ENCODE data around the gene USP34. TPM values are rescaled to one million over a fixed set of nuclear protein-coding genes. Genes with fewer than 3 reads are reported as not detected.
"Not testable (repeated sequence)": the region's sequence is repeated elsewhere in the genome, so short reads cannot be mapped to it uniquely, and the experiment has no call there.

The USP34 gene
- polyA plus RNA-seq, 1 donor = 102 TPM

DNA sequence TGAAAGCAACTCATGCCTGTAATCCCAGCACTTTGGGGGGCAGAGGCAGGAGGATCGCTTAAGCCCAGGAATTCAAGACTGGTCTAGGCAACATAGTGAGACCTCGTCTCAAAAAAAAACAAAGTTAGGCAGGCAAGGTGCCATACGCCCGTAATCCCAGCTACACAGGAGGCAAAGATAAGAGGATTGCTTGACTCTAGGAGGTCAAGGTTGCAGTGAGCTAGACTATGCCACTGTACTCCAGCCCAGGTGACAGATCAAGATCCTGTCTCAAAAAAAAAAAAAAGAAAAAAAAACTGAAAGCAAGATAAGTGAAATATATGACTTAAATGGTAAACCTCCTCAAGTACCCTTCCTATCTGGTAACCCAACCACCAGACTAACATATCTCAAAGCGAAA lies 59.8 kb downstream of the USP34 start:
- no peak overlapping the region for H3K27ac ChIP-seq (ENCODE audit: low read length)
- H3K36me3 ChIP-seq (ENCODE audit: control insufficient read depth, insufficient read depth, low read length) = peaks cover 4% of the 10 kb centered on the region
- 26% methylated on average over 3 of the region's 5 CpGs for WGBS (ENCODE audit: insufficient coverage, low lambda C conversion rate)
- peaks cover under 1% of the 10 kb centered on the region for H3K4me1 ChIP-seq (ENCODE audit: control insufficient read depth, insufficient read depth, low read length)
- no peaks in the 10 kb centered on the region for H3K9me3 ChIP-seq (ENCODE audit: control insufficient read depth, low read depth, low read length)
- H3K4me3 ChIP-seq (ENCODE audit: low read length) = no peak overlapping the region
- DNase-seq = peak in 1 of 2 donors; percentile 54
- H3K27me3 ChIP-seq (ENCODE audit: control insufficient read depth, insufficient read depth, low read length) = no peaks in the 10 kb centered on the region

DNA sequence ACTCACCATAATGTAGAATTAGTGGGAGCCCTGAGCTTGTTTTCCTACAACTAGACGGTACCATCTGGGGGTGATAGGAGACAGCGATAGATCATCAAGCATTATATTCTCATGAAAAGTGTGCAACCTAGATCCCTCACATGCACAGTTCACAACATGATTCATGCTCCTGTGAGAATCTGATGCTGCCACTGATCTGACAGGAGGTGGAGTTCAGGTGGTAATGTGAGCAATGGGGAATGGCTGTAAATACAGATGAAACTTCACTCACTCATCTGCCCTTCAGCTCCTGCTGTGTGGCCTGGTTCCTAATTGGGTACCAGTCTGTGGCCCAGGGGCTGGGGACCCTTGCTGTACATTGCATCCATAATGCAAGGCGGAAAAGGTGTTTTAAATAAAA lies 60.7 kb downstream of the USP34 start:
- peaks cover 4% of the 10 kb centered on the region for H3K36me3 ChIP-seq (ENCODE audit: control insufficient read depth, insufficient read depth, low read length)
- peaks cover 8% of the 10 kb centered on the region for H3K4me1 ChIP-seq (ENCODE audit: control insufficient read depth, insufficient read depth, low read length)
- no peak overlapping the region for H3K4me3 ChIP-seq (ENCODE audit: low read length)
- H3K27ac ChIP-seq (ENCODE audit: low read length) = no peak overlapping the region
- DNase-seq = no peak
- no peaks in the 10 kb centered on the region for H3K9me3 ChIP-seq (ENCODE audit: control insufficient read depth, low read depth, low read length)
- WGBS (ENCODE audit: insufficient coverage, low lambda C conversion rate) = no CpG with 5 or more reads among the region's 3 CpGs
- H3K27me3 ChIP-seq (ENCODE audit: control insufficient read depth, insufficient read depth, low read length) = no peaks in the 10 kb centered on the region

DNA sequence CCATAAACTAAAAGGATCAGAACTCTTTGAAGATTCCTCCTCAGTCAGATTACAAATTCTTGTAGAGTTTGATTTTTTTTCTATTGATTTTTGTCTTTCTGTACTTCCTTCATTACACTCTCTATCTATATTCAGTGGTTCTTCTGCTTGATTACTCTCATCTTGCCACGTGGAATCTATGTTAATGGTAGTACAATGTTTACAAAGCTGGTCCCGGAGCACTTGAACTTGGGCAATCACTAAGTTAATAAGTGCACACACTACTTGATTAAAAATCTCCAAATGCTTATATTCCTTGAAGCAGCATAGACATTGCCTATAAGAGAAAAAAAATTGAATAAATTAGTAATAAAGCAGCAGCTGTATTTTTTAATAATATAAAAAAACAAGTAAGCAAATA lies 65.1 kb downstream of the USP34 start:
- H3K36me3 ChIP-seq (ENCODE audit: control insufficient read depth, insufficient read depth, low read length) = peaks cover 5% of the 10 kb centered on the region
- H3K4me1 ChIP-seq (ENCODE audit: control insufficient read depth, insufficient read depth, low read length) = peaks cover 8% of the 10 kb centered on the region
- H3K27me3 ChIP-seq (ENCODE audit: control insufficient read depth, insufficient read depth, low read length) = no peaks in the 10 kb centered on the region
- DNase-seq = peak; percentile 19 to 43
- 0% methylated on average over 1 of the region's 2 CpGs for WGBS (ENCODE audit: insufficient coverage, low lambda C conversion rate)
- no peak overlapping the region for H3K4me3 ChIP-seq (ENCODE audit: low read length)
- no peaks in the 10 kb centered on the region for H3K9me3 ChIP-seq (ENCODE audit: control insufficient read depth, low read depth, low read length)
- H3K27ac ChIP-seq (ENCODE audit: low read length) = no peak overlapping the region

DNA sequence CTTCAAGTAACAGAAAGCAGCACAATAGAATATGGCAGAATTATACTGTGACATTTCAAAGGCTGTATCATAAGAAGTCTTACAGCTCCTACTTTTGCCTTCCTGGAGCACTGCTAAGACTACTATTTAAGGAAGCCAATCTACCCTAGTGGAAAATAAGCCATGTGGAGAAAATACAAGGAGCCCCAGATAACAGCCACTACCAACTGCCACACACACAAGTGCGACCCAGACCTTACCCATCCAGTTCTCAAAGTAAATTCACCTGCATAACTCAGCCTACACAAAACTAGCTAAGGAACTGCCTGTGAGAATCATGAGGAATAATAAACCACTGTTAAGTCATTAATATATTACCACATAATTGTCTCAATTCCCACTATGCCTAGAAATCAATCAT lies 66.4 kb downstream of the USP34 start:
- H3K4me1 ChIP-seq (ENCODE audit: control insufficient read depth, insufficient read depth, low read length) = peaks cover 8% of the 10 kb centered on the region
- H3K27me3 ChIP-seq (ENCODE audit: control insufficient read depth, insufficient read depth, low read length) = no peaks in the 10 kb centered on the region
- H3K9me3 ChIP-seq (ENCODE audit: control insufficient read depth, low read depth, low read length) = no peaks in the 10 kb centered on the region
- WGBS (ENCODE audit: insufficient coverage, low lambda C conversion rate) = no CpG with 5 or more reads among the region's 1 CpG
- no peak overlapping the region for H3K4me3 ChIP-seq (ENCODE audit: low read length)
- no peak overlapping the region for H3K27ac ChIP-seq (ENCODE audit: low read length)
- H3K36me3 ChIP-seq (ENCODE audit: control insufficient read depth, insufficient read depth, low read length) = peaks cover 5% of the 10 kb centered on the region
- no peak for DNase-seq

DNA sequence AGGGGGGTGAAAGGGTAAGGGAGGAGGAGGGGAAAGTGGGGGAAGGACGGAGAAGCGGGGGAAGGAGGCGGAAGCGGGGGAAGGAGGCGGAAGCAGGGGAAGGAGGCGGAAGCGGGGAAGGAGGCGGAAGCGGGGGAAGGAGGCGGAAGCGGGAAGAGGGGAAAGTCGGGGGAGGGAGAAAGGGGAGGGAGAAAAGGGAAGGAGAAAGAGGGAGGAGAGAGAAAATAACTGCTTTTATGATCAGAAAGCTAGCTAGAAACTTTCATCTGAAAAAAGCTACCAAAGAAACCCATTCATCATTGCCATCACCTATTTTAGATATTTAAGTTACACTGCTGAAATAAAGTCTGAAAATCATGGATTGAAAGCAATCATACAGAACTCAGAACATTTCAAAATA lies 72.5 kb downstream of the USP34 start:
- H3K9me3 ChIP-seq (ENCODE audit: control insufficient read depth, low read depth, low read length) = no peaks in the 10 kb centered on the region
- H3K4me1 ChIP-seq (ENCODE audit: control insufficient read depth, insufficient read depth, low read length) = no peaks in the 10 kb centered on the region
- WGBS (ENCODE audit: insufficient coverage, low lambda C conversion rate) = 97% methylated on average over 11 of the region's 12 CpGs

DNA sequence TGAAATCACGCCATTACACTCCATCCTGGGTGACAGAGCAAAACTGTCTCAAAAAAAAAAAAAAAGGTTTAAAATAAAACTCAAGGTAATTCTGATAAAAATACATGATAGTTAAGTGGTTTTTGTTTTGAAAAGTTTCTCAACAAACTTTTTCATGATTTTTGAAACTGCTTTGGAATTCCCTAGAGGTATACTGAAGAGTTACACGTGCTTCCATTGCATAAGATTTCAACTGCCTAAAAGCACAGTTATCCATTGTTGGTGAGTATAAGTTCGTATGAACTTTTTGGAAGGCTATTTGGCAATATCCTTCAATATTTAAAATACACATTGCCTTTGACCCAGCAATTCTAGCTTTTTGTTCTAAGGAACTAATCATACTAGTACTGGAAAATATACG lies 74.9 kb downstream of the USP34 start:
- H3K4me1 ChIP-seq (ENCODE audit: control insufficient read depth, insufficient read depth, low read length) = no peaks in the 10 kb centered on the region

More for the DNA sequence above, 72.5 kb downstream of the USP34 start:
- DNase-seq = no peak
- H3K36me3 ChIP-seq (ENCODE audit: control insufficient read depth, insufficient read depth, low read length) = peaks cover 8% of the 10 kb centered on the region
- H3K27ac ChIP-seq (ENCODE audit: low read length) = no peak overlapping the region
- H3K27me3 ChIP-seq (ENCODE audit: control insufficient read depth, insufficient read depth, low read length) = no peaks in the 10 kb centered on the region
- H3K4me3 ChIP-seq (ENCODE audit: low read length) = no peak overlapping the region

DNA sequence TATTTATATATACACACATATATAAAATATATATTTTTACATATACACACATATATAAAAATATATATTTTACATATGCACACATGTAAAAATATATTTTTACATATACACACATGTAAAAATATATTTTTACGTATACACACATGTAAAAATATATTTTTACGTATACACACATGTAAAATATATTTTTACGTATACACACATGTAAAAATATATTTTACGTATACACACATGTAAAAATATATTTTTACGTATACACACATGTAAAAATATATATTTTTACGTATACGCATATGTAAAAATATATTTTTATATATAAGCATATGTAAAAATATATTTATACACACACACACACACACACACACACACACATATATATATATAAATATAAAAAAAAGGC lies 83.3 kb downstream of the USP34 start:
- 100% methylated on average over 7 of the region's 7 CpGs for WGBS (ENCODE audit: insufficient coverage, low lambda C conversion rate)
- peaks cover 16% of the 10 kb centered on the region for H3K36me3 ChIP-seq (ENCODE audit: control insufficient read depth, insufficient read depth, low read length)
- not testable (repeated sequence) for DNase-seq; H3K27me3 ChIP-seq (ENCODE audit: control insufficient read depth, insufficient read depth, low read length); H3K9me3 ChIP-seq (ENCODE audit: control insufficient read depth, low read depth, low read length); H3K4me3 ChIP-seq (ENCODE audit: low read length); H3K27ac ChIP-seq (ENCODE audit: low read length); H3K4me1 ChIP-seq (ENCODE audit: control insufficient read depth, insufficient read depth, low read length)

More for the DNA sequence above, 74.9 kb downstream of the USP34 start:
- Histone ChIP-seq H3K4me3 (ENCODE audit: low read length) (no peak overlapping the region), H3K27ac (ENCODE audit: low read length) (no peak overlapping the region), H3K9me3 (ENCODE audit: control insufficient read depth, low read depth, low read length) (no peaks in the 10 kb centered on the region), H3K27me3 (ENCODE audit: control insufficient read depth, insufficient read depth, low read length) (no peaks in the 10 kb centered on the region), H3K36me3 (ENCODE audit: control insufficient read depth, insufficient read depth, low read length) (peaks cover 15% of the 10 kb centered on the region)
- WGBS (ENCODE audit: insufficient coverage, low lambda C conversion rate) = 100% methylated on average over 4 of the region's 4 CpGs
- DNase-seq = no peak

DNA sequence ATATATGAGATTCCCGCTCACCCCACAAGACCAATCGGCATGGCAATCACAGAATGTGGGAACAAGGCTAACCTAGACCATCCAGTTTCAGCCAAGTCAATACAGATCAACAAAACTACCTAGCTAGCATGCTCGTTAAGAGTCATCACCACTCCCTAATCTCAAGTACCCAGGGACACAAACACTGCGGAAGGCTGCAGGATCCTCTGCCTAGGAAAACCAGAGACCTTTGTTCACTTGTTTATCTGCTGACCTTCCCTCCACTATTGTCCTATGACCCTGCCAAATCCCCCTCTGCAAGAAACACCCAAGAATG lies 90.0 kb downstream of the USP34 start:
- not testable (repeated sequence) for H3K27ac ChIP-seq (ENCODE audit: low read length); H3K4me1 ChIP-seq (ENCODE audit: control insufficient read depth, insufficient read depth, low read length)

DNA sequence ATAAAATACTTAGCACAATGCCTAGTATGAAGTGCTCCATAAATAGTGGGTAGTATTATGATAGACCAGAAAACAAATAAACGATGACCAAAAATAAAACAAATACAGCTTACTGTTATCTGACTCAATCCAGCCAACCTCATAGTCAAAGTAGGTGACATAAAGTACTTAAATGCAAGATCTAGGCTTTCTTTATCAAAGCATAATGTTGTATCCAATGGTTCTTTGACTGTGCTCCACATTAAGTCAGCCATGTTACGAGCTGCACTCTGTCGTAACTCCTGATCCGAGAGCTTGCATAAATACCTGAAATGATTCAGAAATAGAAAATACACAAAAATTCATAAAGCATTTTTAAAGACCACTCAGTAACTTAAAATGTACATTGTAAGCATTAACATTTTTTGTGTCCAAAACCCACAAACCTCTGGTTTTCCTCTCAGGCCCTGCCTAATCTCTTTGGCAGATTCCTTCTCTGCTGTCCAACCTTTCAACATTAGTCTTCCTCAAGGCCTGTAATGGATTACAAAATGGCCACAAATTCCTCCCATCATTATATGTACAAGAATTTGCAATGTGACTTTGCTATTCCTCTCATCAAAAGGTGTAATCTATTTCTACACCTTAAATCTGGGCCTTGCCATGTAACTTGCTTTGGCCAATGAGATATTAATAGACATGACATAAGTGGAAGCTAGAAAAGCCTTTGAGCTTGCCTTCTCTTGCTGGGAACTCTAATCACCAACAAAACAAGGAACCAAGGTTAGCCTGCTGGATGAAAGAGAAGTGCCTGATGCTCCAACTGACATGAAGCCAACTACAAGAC lies 90.6 kb downstream of the USP34 start:
- no peak overlapping the region for H3K4me3 ChIP-seq (ENCODE audit: low read length)
- H3K27me3 ChIP-seq (ENCODE audit: control insufficient read depth, insufficient read depth, low read length) = no peaks in the 10 kb centered on the region
- WGBS (ENCODE audit: insufficient coverage, low lambda C conversion rate) = no CpG with 5 or more reads among the region's 4 CpGs
- H3K36me3 ChIP-seq (ENCODE audit: control insufficient read depth, insufficient read depth, low read length) = peaks cover 36% of the 10 kb centered on the region
- H3K4me1 ChIP-seq (ENCODE audit: control insufficient read depth, insufficient read depth, low read length) = no peaks in the 10 kb centered on the region
- no peak overlapping the region for H3K27ac ChIP-seq (ENCODE audit: low read length)
- no peak for DNase-seq
- no peaks in the 10 kb centered on the region for H3K9me3 ChIP-seq (ENCODE audit: control insufficient read depth, low read depth, low read length)

More for the DNA sequence above, 90.0 kb downstream of the USP34 start:
- WGBS (ENCODE audit: insufficient coverage, low lambda C conversion rate) = no CpG with 5 or more reads among the region's 4 CpGs
- H3K9me3 ChIP-seq (ENCODE audit: control insufficient read depth, low read depth, low read length); H3K27me3 ChIP-seq (ENCODE audit: control insufficient read depth, insufficient read depth, low read length); H3K4me3 ChIP-seq (ENCODE audit: low read length): not testable (repeated sequence)
- DNase-seq = peak in 1 of 2 donors; percentile 8
- H3K36me3 ChIP-seq (ENCODE audit: control insufficient read depth, insufficient read depth, low read length) = peaks cover 39% of the 10 kb centered on the region

DNA sequence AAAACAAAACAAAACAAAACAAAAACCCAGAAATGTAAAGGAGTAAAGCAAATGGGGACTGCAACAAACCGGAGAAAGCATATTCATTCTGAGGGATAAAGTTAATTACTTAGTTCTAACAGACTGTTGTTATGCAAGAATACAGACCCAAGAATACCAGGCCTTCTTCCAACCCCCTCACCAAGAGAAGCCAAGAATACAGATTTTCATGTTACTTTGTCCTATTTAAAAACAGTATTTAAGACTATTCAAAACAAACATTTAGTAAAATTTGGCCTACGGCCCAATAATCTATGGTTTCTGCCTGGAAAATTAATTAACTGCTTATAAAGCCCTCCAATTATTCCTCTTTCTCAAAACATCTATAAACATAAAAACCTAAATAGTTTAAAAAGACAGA lies 91.4 kb downstream of the USP34 start:
- peaks cover 38% of the 10 kb centered on the region for H3K36me3 ChIP-seq (ENCODE audit: control insufficient read depth, insufficient read depth, low read length)
- H3K27me3 ChIP-seq (ENCODE audit: control insufficient read depth, insufficient read depth, low read length) = no peaks in the 10 kb centered on the region
- 100% methylated on average over 1 of the region's 2 CpGs for WGBS (ENCODE audit: insufficient coverage, low lambda C conversion rate)
- DNase-seq = no peak
- H3K4me1 ChIP-seq (ENCODE audit: control insufficient read depth, insufficient read depth, low read length) = no peaks in the 10 kb centered on the region
- no peak overlapping the region for H3K27ac ChIP-seq (ENCODE audit: low read length)
- no peak overlapping the region for H3K4me3 ChIP-seq (ENCODE audit: low read length)
- H3K9me3 ChIP-seq (ENCODE audit: control insufficient read depth, low read depth, low read length) = no peaks in the 10 kb centered on the region

DNA sequence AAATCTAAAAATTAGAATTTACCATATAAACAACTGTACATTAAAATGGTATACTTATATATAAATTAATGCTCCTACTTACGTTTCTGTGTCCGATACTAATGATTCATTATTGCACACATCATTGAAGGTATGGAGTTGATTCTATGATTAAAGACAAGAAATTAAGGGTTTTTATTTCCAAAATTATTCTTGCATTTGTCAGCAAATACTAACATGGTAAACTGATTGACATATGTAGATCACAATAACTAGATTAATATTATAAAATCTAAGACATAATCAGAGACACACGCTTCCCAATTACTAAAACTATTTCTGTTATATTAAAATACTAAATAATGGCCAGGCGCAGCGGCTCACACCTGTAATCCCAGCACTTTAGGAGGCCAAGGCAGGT lies 92.6 kb downstream of the USP34 start:
- no peak overlapping the region for H3K4me3 ChIP-seq (ENCODE audit: low read length)
- no peak overlapping the region for H3K27ac ChIP-seq (ENCODE audit: low read length)
- peaks cover 46% of the 10 kb centered on the region for H3K36me3 ChIP-seq (ENCODE audit: control insufficient read depth, insufficient read depth, low read length)
- H3K9me3 ChIP-seq (ENCODE audit: control insufficient read depth, low read depth, low read length) = no peaks in the 10 kb centered on the region
- 94% methylated on average over 2 of the region's 5 CpGs for WGBS (ENCODE audit: insufficient coverage, low lambda C conversion rate)
- H3K27me3 ChIP-seq (ENCODE audit: control insufficient read depth, insufficient read depth, low read length) = no peaks in the 10 kb centered on the region
- DNase-seq = no peak
- H3K4me1 ChIP-seq (ENCODE audit: control insufficient read depth, insufficient read depth, low read length) = no peaks in the 10 kb centered on the region

All from large intestine (tissue), 3 donors.